GM06990 (cell line): ENCODE data around the gene NGLY1.

Experiments
- DNase-seq: peaks from one replicate; pipeline ENCODE4 v3.0.0-alpha.2; 2011; ENCODE audit not compliant: insufficient read length; ENCODE audit errors: extremely low read depth
- H3K27me3 ChIP-seq: replicated peaks from 2 replicates; pipeline ENCODE4 v1.6.0; 2011; ENCODE audit warnings: low read length; ENCODE audit not compliant: control insufficient read depth, insufficient read depth
- H3K36me3 ChIP-seq: 2 replicates; pipeline ENCODE4 v1.5.1; 2011; ENCODE audit warnings: low read length; ENCODE audit not compliant: control insufficient read depth, insufficient read depth
- H3K4me3 ChIP-seq: replicated peaks from 2 replicates; pipeline ENCODE4 v1.5.1; 2011; ENCODE audit warnings: low read depth, mild to moderate bottlenecking, control low read depth, low read length
- TF ChIP-seq, protein P1 (sequence below): IDR thresholded peaks from 2 replicates; pipeline ENCODE4 v1.5.1; 2011; ENCODE audit warnings: low read length, control low read depth, mild to moderate bottlenecking, inconsistent platforms; ENCODE audit not compliant: insufficient read depth, poor library complexity, severe bottlenecking

The NGLY1 gene

DNA sequence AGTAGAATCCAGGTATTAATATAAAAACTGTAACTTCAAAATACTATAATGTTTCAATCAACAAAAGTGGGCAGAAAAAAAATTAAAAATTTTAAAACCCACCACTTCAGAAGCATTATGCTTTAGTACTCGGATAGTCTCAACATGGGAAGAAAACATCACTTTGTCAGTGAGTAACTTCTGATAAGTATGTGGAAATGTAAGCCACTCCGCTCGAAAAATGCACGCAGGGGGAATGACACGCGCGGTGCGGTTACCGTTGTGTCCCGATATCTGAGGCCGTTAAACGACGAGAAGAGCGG is 656 bp downstream of the NGLY1 start:
- TF ChIP-seq, protein P1, sequence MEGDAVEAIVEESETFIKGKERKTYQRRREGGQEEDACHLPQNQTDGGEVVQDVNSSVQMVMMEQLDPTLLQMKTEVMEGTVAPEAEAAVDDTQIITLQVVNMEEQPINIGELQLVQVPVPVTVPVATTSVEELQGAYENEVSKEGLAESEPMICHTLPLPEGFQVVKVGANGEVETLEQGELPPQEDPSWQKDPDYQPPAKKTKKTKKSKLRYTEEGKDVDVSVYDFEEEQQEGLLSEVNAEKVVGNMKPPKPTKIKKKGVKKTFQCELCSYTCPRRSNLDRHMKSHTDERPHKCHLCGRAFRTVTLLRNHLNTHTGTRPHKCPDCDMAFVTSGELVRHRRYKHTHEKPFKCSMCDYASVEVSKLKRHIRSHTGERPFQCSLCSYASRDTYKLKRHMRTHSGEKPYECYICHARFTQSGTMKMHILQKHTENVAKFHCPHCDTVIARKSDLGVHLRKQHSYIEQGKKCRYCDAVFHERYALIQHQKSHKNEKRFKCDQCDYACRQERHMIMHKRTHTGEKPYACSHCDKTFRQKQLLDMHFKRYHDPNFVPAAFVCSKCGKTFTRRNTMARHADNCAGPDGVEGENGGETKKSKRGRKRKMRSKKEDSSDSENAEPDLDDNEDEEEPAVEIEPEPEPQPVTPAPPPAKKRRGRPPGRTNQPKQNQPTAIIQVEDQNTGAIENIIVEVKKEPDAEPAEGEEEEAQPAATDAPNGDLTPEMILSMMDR, result no peak
- no peaks in the 10 kb centered on the region for H3K36me3 ChIP-seq
- DNase-seq, result no peak

GRCh38 chr3:25781758-25782594 is 1.3 kb downstream of the NGLY1 start:
- DNase-seq, result peak; percentile 59
- Histone ChIP-seq H3K36me3 (no peaks in the 10 kb centered on the region; the same call in 1 of the 2 replicates), H3K4me3 (peak overlapping the region; percentile 90), H3K27me3 (no peaks in the 10 kb centered on the region)
- TF ChIP-seq, protein P1, result no peak

More for the DNA sequence above, 656 bp downstream of the NGLY1 start:
- peak overlapping the region; percentile 90 for H3K4me3 ChIP-seq
- H3K27me3 ChIP-seq, result no peaks in the 10 kb centered on the region

DNA sequence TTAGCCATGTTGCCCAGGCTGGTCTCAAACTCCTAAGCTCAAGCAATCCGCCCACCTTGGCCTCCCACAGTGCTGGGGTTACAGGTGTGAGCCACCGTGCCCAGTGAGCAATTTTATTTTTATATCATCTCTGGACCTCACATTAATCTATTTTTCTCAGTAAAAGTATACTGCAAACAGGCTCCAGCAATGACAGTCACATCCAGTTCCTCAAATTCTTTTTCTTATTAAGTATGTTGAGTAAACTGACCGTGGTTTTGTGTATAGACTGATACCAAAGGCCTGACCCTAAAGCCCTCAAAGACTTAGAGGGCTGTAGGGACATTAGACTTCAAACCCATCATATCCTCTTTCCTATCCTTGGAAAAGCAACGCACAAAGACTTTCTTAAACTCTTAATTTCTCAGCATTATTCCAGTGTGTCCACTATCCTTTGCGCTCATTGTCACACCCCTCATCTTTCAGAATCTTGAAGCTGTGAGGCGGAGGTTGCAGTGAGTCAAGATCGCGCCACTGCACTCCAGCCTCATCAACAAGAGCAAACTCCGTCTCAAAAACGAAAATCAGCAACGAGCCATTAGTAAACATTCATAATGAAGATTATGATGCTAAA is 2.0 kb downstream of the NGLY1 start:
- DNase-seq, result no peak

GRCh38 chr3:25780618-25781017 is 2.6 kb downstream of the NGLY1 start:
- peak overlapping the region; percentile 90; the same call in 1 of the 2 replicates for H3K4me3 ChIP-seq

More for the DNA sequence above, 2.0 kb downstream of the NGLY1 start:
- peaks cover 1% of the 10 kb centered on the region; the same call in 1 of the 2 replicates for H3K36me3 ChIP-seq
- H3K27me3 ChIP-seq, result no peaks in the 10 kb centered on the region
- TF ChIP-seq, protein P1, result no peak
- peak overlapping the region; percentile 90 for H3K4me3 ChIP-seq

GRCh38 chr3:25775936-25776335 is 7.3 kb downstream of the NGLY1 start:
- no peaks in the 10 kb centered on the region for H3K27me3 ChIP-seq
- peaks cover 13% of the 10 kb centered on the region for H3K36me3 ChIP-seq
- TF ChIP-seq, protein P1, result no peak
- no peak for DNase-seq
- no peak overlapping the region for H3K4me3 ChIP-seq

More at GRCh38 chr3:25780618-25781017, 2.6 kb downstream of the NGLY1 start:
- Histone ChIP-seq H3K36me3 (peaks cover 1% of the 10 kb centered on the region), H3K27me3 (no peaks in the 10 kb centered on the region)
- DNase-seq, result no peak
- TF ChIP-seq, protein P1, result no peak
